Keratinocyte (primary cell): ENCODE data around the gene TXNRD1.

Source experiments
- CTCF ChIP-seq, 3 experiments: IDR thresholded peaks in 1 of 3; conservative IDR thresholded peaks in 1 of 3; optimal IDR thresholded peaks in 1 of 3; 2 replicates in 2 of 3; 3 replicates in 1 of 3; pipeline versions ENCODE3 to v1.5.1; 2011; ENCODE audit warnings: low read length in 3 of 3, mild to moderate bottlenecking in 3 of 3, moderate library complexity in 2 of 3, control low read depth in 1 of 3, inconsistent platforms in 1 of 3; ENCODE audit not compliant: insufficient read depth in 2 of 3; ENCODE audit errors: extremely low read depth in 1 of 3
- EZH2 ChIP-seq: IDR thresholded peaks from one replicate; pipeline ENCODE4 v1.6.1; 2012; ENCODE audit warnings: inconsistent platforms, mild to moderate bottlenecking, low read length, moderate library complexity

GRCh38 chr12:104290320-104290719, 74.7 kb downstream of the TXNRD1 start:
- TF ChIP-seq CTCF (optimal IDR thresholded peaks at IDR 0.05 in 1 of 3, IDR thresholded peaks at IDR 0.05 in 1 of 3, conservative IDR thresholded peaks at IDR 0.05 in 1 of 3; ENCODE audit: extremely low read depth in 1 of 3, insufficient read depth in 2 of 3, low read length in 3 of 3) (no peak), EZH2 (no peak)
